GM21526 (cell line): ENCODE results near the gene C1orf159.
"Not testable (repeated sequence)": the region's sequence is repeated elsewhere in the genome, so short reads cannot be mapped to it uniquely, and the experiment has no call there.

ENCODE experiments used
- ATAC-seq: cut with Tn5 transposase; IDR thresholded peaks from one replicate; pipeline ENCODE4 v1.9.1; 2021; ENCODE audit warnings: moderate library complexity; ENCODE audit not compliant: unreplicated experiment, low FRiP score

The C1orf159 gene

DNA sequence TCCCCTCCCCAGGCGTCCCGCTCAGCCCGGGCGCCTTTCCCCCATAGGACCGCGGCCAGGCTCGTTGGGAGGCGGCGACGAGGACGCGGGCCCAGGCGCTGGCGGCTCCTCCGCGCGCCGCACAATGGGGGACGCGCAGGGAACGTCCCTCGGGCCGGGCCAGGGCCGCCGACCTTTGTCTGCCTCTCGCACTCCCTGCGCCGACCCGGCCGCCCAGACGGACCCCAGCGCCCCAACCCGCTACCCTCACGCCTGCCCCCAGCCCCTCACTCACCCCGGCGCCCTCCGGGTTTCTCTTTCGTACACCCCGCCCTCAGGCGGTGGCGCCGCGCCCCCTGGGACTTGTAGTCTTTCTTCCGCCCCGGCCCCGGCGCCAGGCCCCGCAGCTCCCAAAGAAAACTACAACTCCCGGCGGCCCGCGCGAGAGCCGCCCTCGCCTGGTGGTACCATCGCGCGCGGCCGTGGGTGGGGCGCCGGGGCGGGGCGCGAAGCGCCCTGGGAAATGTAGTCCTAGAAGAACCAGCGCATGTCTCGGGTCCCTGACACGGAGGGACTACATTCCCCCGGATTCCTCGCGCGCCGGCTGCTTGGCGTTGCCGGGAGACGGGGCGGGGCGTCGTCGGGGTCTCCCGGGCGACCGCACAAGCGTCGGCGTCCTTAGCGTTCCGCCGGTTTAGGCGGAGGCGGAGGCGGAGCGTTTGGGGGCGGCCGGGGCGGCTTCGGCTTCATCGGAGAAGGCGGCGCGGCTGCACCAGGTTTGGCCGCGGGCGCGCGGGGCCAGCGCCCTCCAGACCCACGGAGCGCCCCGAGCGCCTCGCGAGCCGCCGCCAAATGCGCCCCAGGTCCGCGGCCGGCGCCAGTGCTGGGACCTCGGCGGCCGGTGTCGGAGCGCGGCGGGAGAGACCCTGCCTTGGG, at the start of gene C1orf159:
TSS of gene C1orf159 (minus strand) at position 304 of the 915 bp plus-strand sequence. CDS start 24,546 bp downstream, outside the sequence.
- peak; percentile 86 for ATAC-seq

- no peak for ATAC-seq
These were observed 49.6 kb upstream of the C1orf159 start for GRCh38 chr1:1165485-1165884.

DNA sequence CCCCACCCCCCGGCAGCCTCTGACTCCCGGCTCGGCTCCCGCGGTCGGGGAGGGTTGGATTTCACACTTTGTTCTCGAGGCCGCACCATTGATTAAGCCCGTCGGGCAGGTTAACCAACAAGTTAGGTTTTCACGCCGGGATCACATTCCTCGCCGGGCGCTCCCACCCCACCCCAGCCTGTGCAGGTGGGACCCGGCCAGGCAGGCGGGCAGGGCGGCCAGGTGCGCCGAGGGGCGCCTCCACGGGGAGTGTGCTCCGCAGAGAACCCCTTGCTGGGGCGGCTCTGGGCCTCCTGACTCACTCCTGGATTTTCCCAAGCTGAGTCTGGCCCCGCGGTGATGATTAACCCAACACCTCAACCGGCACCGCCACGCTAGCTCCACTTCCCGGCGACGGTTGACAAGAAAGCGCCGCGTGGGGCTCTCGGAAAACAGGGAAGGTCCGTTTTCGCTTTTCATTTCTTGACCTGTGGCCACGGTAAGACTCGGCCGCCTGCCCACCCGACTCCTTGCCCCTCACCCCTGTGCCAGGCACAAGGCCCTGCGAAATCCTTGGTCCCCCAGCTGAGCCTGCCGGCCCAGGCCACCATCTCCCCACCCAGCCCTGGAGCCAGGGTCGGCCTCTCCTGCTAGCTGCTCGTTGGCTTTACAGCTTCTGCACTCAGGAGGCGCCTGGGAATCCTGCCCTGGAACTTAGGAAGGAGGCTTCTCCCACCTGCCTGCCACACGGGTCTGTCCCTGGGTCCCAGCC, 49.0 kb upstream of the C1orf159 start:
- ATAC-seq, result no peak

- ATAC-seq, result no peak
These were observed 48.4 kb upstream of the C1orf159 start for GRCh38 chr1:1164361-1164700.

DNA sequence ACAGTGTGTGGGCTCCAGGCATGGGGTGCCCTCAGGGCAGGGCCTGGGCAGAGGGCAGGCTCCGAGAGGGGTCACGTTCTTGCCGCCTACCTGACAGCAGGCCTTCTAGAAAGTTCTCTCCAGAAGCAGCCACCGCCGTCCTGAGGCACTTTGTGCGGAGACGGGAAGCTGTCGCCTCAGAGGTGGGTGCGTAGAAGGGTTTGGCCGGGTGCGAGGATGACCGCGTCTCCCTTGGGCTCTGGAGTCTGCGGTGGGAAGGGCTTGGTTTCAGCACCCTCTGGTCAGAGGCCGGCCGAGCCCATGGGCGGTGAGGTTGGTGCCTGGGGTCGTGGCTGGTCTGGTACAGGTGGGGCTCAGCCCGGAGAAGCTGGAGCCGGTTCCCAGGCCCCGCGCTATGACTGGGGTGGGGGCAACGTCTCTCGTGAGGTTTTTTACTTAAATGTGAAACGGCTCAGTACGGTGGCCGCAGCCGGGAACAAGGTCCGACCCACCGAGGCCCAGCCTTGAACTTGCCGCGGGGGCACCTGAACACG, 47.7 kb upstream of the C1orf159 start:
- ATAC-seq, result no peak

GRCh38 chr1:1162597-1163537, 47.0 kb upstream of the C1orf159 start:
- no peak for ATAC-seq

- ATAC-seq, result no peak
These were observed 45.8 kb upstream of the C1orf159 start for GRCh38 chr1:1161683-1162079.

DNA sequence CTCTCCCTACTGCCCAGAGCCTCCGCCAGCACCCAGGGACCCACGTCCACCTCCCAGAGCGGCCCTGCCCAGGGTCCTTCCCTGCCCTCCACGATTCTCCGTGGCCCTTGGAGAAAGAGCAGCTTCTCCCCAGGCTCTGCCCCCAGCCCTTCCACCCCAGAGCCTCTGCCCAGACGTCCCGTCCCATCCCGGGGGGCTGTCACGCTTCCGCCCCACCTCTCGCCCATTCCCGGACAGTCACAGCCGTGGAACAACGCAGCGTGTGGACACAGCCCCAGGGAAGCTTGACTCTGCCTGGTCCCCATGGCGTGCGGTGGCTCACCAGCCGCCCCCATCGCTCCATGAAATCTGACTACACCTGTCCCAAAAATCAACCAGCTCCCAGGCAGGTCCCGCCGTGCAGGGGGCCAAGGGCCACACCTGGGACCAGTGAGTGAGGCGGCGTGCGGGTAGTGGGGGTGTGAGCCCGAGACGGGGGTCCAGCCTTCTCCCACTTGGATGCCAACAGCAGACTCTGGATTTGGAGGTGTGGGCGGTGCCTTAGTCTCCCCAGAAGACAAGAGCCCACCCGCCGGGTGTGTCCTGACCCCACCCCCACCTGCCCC, 45.3 kb upstream of the C1orf159 start:
- ATAC-seq, result no peak

DNA sequence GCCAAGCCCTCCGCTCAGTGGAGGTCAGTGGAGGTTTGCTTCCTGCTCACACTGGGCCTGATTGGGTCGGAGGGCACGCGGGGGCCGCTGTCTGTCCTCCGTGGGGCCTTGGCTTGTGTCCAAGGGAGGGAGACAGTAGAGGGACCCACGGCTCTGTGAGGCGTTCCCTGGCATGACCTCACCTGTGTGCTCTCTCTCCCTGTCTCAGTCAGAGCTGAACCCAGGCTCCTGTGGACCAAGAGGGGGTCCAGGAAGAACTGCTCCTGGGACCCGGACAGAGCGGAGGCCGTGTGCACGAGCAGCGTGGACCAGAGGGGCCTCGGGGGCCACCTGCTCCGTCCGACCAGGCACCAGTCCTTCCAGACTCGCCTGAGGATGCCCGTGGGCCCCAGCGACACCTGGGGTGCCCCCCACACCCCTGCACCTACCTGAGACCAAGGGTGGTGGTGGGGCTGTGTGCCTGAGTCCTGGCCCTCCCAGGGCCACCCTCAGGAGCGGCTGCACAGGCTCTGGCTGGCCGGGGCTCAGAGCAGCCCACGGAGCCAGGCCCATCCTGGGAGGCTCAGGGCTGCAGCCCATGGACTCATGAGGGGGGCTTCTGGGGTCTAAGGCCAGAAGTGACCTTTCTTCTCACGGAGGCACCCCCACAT, 44.5 kb upstream of the C1orf159 start:
- no peak for ATAC-seq

- ATAC-seq, result no peak
These were observed 42.2 kb upstream of the C1orf159 start for GRCh38 chr1:1157914-1158710.

GRCh38 chr1:1157426-1157913, 41.6 kb upstream of the C1orf159 start:
- ATAC-seq, result no peak

- no peak for ATAC-seq
These were observed 41.1 kb upstream of the C1orf159 start for GRCh38 chr1:1157033-1157365.

- ATAC-seq, result no peak
These were observed 40.5 kb upstream of the C1orf159 start for GRCh38 chr1:1156140-1157032.

DNA sequence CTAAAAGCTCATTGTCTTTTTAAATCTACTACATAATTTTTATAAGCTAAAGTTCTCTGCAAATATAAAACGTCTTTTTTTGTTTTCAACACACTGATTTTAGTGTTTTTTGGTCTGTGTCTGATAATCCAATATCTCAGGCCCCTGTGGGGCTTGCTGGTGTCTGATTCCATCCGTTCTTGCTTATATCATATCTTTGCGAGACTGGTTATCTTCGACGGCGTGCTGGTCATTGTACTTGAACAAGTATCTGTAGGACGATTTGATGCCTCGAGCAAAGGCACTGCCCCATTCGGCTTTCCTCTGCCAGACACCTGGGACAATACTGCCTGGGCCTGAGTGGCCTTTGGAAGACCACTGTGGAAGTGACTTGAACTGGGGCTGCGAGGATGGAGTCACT, 39.4 kb upstream of the C1orf159 start:
- no peak for ATAC-seq

DNA sequence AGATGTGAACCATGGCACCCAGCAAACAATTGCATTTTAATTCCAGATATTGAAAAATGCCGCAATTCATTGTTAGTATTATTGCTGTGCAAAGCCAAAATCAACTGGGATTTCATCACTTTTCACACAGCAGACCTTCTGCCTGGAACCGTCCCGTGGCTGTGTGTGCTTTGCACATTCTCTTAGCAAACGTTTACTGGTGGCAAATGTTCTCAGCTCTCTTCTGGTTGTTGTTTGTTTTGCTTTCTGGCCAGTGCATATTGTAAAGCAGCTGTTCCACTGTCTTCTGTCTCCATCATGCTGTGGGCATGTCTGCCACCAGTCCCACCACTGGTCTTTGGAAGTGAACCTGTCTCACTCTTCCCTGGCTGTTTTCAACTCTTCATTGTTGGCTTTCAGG, 38.0 kb upstream of the C1orf159 start:
- ATAC-seq, result no peak

GRCh38 chr1:1153215-1153614, 37.3 kb upstream of the C1orf159 start:
- ATAC-seq, result not testable (repeated sequence)

GRCh38 chr1:1152431-1152830, 36.5 kb upstream of the C1orf159 start:
- ATAC-seq, result not testable (repeated sequence)

DNA sequence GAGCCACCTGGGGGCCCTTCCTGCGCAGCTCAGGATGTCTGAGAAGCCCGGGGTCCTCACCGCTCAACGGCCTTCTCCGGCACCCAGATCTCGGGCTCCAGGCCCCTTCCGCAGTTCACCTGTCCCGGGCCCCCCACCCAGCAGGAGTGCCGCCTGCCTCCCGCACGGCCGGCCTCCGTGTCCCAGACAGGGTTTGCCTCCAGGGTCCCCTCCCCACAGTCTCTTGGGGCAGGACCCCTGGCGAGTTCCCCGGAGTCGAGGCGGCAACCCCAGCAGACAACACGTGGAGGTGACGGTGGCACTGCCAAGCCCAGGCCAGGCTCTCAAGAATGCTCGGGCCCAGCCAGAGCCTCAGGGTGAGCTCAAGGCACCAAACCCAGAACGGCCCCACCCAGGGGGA, 35.4 kb upstream of the C1orf159 start:
- ATAC-seq, result no peak
